Astrocyte (in vitro differentiated cells and primary cell): ENCODE results near the gene SPATA4. TPM values are rescaled to one million over a fixed set of nuclear protein-coding genes. Genes with fewer than 3 reads are reported as not detected.

Experiments
- DNase-seq: peaks from one replicate; pipeline ENCODE4 v3.0.0-alpha.2; 2010; ENCODE audit warnings: low read depth
- FAIRE-seq: peaks from 2 replicates; lab custom pipeline; 2011; peaks lifted over from hg19 to GRCh38; lab: Jason Lieb, UNC
- H2AFZ ChIP-seq: 2 replicates; pipeline ENCODE4 v1.6.0; 2012; ENCODE audit warnings: low read depth, low read length, inconsistent platforms
- H3K27ac ChIP-seq: 2 replicates; pipeline ENCODE4 v1.5.1; 2011; ENCODE audit warnings: low read depth, low read length, inconsistent platforms
- H3K27me3 ChIP-seq: 2 replicates; pipeline ENCODE4 v1.6.0; 2011; ENCODE audit warnings: low read length, inconsistent platforms; ENCODE audit not compliant: insufficient read depth
- H3K36me3 ChIP-seq: 2 replicates; pipeline ENCODE4 v1.5.1; 2011; ENCODE audit warnings: low read length, inconsistent platforms; ENCODE audit not compliant: insufficient read depth
- H3K4me1 ChIP-seq: 2 replicates; pipeline ENCODE4 v1.5.1; 2011; ENCODE audit warnings: low read length, inconsistent platforms; ENCODE audit not compliant: insufficient read depth
- H3K4me2 ChIP-seq: 2 replicates; pipeline ENCODE4 v1.6.0; 2012; ENCODE audit warnings: low read length, inconsistent platforms
- H3K4me3 ChIP-seq: 2 replicates; pipeline ENCODE4 v1.5.1; 2011; ENCODE audit warnings: low read depth, mild to moderate bottlenecking, low read length, inconsistent platforms; ENCODE audit not compliant: insufficient read depth
- H3K79me2 ChIP-seq: 2 replicates; pipeline ENCODE4 v1.6.0; 2012; ENCODE audit warnings: mild to moderate bottlenecking, low read length, inconsistent platforms; ENCODE audit not compliant: insufficient read depth
- H3K9ac ChIP-seq: 2 replicates; pipeline ENCODE4 v1.6.0; 2012; ENCODE audit warnings: mild to moderate bottlenecking, low read length, inconsistent platforms
- H3K9me3 ChIP-seq: 2 replicates; pipeline ENCODE4 v1.5.1; 2012; ENCODE audit warnings: low read depth, mild to moderate bottlenecking, low read length, inconsistent platforms; ENCODE audit not compliant: insufficient read depth
- H4K20me1 ChIP-seq: 2 replicates; pipeline ENCODE4 v1.6.0; 2012; ENCODE audit warnings: low read length, inconsistent platforms; ENCODE audit not compliant: insufficient read depth
- H3K27ac Mint-ChIP-seq: one replicate; pipeline ENCODE4 v1.8.0; 2021; ENCODE audit warnings: mild to moderate bottlenecking, mixed read lengths; ENCODE audit not compliant: unreplicated experiment
- H3K27me3 Mint-ChIP-seq: one replicate; pipeline ENCODE4 v1.8.0; 2021; ENCODE audit warnings: low read depth, mixed read lengths; ENCODE audit not compliant: unreplicated experiment
- H3K36me3 Mint-ChIP-seq: one replicate; pipeline ENCODE4 v1.8.0; 2021; ENCODE audit warnings: low read depth, mixed read lengths; ENCODE audit not compliant: unreplicated experiment
- H3K4me1 Mint-ChIP-seq: one replicate; pipeline ENCODE4 v1.8.0; 2021; ENCODE audit warnings: low read depth, mixed read lengths; ENCODE audit not compliant: unreplicated experiment
- H3K4me3 Mint-ChIP-seq: one replicate; pipeline ENCODE4 v1.8.0; 2021; ENCODE audit warnings: mild to moderate bottlenecking, moderate library complexity, mixed read lengths; ENCODE audit not compliant: unreplicated experiment
- H3K9me3 Mint-ChIP-seq: one replicate; pipeline ENCODE4 v1.8.0; 2021; ENCODE audit warnings: mild to moderate bottlenecking, mixed read lengths; ENCODE audit not compliant: unreplicated experiment
- CTCF ChIP-seq: IDR thresholded peaks from 2 replicates; pipeline ENCODE4 v1.5.1; 2011; ENCODE audit warnings: low read depth, mild to moderate bottlenecking, inconsistent platforms, low read length, moderate library complexity; ENCODE audit not compliant: insufficient read depth
- EZH2 ChIP-seq: IDR thresholded peaks from 2 replicates; pipeline ENCODE4 v1.6.1; 2012; ENCODE audit warnings: mild to moderate bottlenecking, low read length, inconsistent platforms; ENCODE audit not compliant: insufficient read depth
- total RNA-seq: library from RNA; stranded (reverse); gene quantifications from 2 replicates; pipeline ENCODE4 v1.2.1, GENCODE V29; 2021

The SPATA4 gene
- total RNA-seq, 1 donor from 2014 or later, result 0.32 TPM

DNA sequence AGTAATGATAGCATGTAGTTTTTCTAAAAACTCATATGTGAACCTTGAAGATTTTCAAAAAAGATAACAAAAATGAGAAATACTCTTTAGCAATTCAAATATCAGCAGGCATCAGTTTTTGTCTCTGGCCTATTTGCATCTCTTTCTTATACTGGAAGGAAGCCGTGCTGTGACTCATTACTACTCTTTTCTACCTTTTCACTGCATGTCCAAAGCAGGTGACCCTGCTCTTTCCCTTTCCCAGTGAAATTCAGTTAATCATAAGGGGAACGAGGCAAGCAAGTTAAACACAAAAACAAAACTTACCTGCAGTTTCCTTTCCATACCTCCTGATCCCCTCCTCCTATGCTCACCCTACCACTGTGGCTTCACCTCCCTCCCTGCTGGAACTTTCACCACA, 9.3 kb downstream of the SPATA4 start:
- Mint-ChIP-seq H3K36me3 (no peaks in the 10 kb centered on the region), H3K9me3 (no peaks in the 10 kb centered on the region), H3K27me3 (no peaks in the 10 kb centered on the region), H3K27ac (no peak overlapping the region), H3K4me1 (peaks cover 7% of the 10 kb centered on the region), H3K4me3 (no peak overlapping the region)
- Histone ChIP-seq H3K4me1 (peaks cover 7% of the 10 kb centered on the region), H3K27me3 (no peaks in the 10 kb centered on the region), H3K9me3 (no peaks in the 10 kb centered on the region), H3K36me3 (no peaks in the 10 kb centered on the region), H2AFZ (peak overlapping the region; percentile 18), H3K79me2 (no peaks in the 10 kb centered on the region), H4K20me1 (no peaks in the 10 kb centered on the region), H3K9ac (no peak overlapping the region), H3K4me3 (no peak overlapping the region), H3K27ac (no peak overlapping the region), H3K4me2 (no peak overlapping the region)
- no peak for DNase-seq
- no peak for FAIRE-seq
- TF ChIP-seq CTCF, result no peak
- no peak for TF ChIP-seq EZH2

GRCh38 chr4:176185051-176185450, 10.3 kb downstream of the SPATA4 start:
- DNase-seq, result peak; percentile 71

DNA sequence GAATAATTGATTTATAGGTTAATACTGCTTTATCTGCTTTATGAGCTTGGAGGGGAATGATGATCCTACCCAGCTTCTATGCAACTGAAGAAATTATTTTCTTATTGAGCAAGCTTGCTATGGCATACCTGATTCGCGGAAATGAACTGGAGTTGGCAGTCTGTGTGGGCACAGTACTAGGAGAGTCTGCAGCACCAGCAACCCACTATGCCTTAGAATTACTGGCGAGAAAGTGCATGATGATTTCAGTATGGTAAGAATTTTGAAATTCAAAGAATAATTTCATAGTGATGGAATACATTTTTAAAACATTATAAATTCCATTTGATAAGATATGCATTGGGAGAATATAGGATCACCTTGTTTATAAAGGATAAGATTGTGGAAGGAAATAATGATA, 32.3 kb downstream of the SPATA4 start:
- FAIRE-seq (no peak), DNase-seq (no peak)
- no peak overlapping the region for H3K27ac ChIP-seq
- H4K20me1 ChIP-seq, result no peaks in the 10 kb centered on the region
- no peak overlapping the region for H3K4me2 ChIP-seq
- no peaks in the 10 kb centered on the region for H3K79me2 ChIP-seq
- no peak overlapping the region for H3K9ac ChIP-seq
- Mint-ChIP-seq H3K4me3 (no peak overlapping the region), H3K9me3 (no peaks in the 10 kb centered on the region), H3K27ac (no peak overlapping the region), H3K4me1 (no peaks in the 10 kb centered on the region), H3K36me3 (no peaks in the 10 kb centered on the region), H3K27me3 (no peaks in the 10 kb centered on the region)
- H2AFZ ChIP-seq, result no peak overlapping the region
- H3K4me3 ChIP-seq, result no peak overlapping the region
- no peaks in the 10 kb centered on the region for H3K27me3 ChIP-seq
- no peaks in the 10 kb centered on the region for H3K4me1 ChIP-seq
- TF ChIP-seq CTCF, result no peak
- TF ChIP-seq EZH2, result no peak
- H3K36me3 ChIP-seq, result no peaks in the 10 kb centered on the region
- H3K9me3 ChIP-seq, result no peaks in the 10 kb centered on the region

More at GRCh38 chr4:176185051-176185450, 10.3 kb downstream of the SPATA4 start:
- no peak for FAIRE-seq
- Histone ChIP-seq H3K4me3 (no peak overlapping the region), H2AFZ (no peak overlapping the region), H3K27ac (no peak overlapping the region), H3K36me3 (no peaks in the 10 kb centered on the region), H3K9ac (no peak overlapping the region), H3K4me2 (no peak overlapping the region), H4K20me1 (no peaks in the 10 kb centered on the region), H3K4me1 (peaks cover 7% of the 10 kb centered on the region), H3K79me2 (no peaks in the 10 kb centered on the region), H3K27me3 (no peaks in the 10 kb centered on the region), H3K9me3 (no peaks in the 10 kb centered on the region)
- Mint-ChIP-seq H3K36me3 (no peaks in the 10 kb centered on the region), H3K27me3 (no peaks in the 10 kb centered on the region), H3K4me3 (no peak overlapping the region), H3K27ac (no peak overlapping the region), H3K9me3 (no peaks in the 10 kb centered on the region), H3K4me1 (peaks cover 5% of the 10 kb centered on the region)
- TF ChIP-seq EZH2, result no peak
